Neural progenitor cell (in vitro differentiated cells): ENCODE results near the gene TAS2R9. TPM values are rescaled to one million over a fixed set of nuclear protein-coding genes. Genes with fewer than 3 reads are reported as not detected.
"Not testable (repeated sequence)": the region's sequence is repeated elsewhere in the genome, so short reads cannot be mapped to it uniquely, and the experiment has no call there.

Experiments
- DNase-seq: peaks from one replicate; pipeline ENCODE4 v3.0.0-alpha.2; 2016; ENCODE audit warnings: low spot score
- H2AFZ ChIP-seq: fragments of 200-600 bp; sonication (generic); replicated peaks from 2 replicates; pipeline ENCODE4 v1.6.1; 2016; ENCODE audit warnings: antibody characterized with exemption
- H3F3A ChIP-seq: fragments of 200-600 bp; sonication (generic); 2 replicates; pipeline ENCODE4 v1.6.1; 2016; ENCODE audit warnings: antibody characterized with exemption, low read depth
- H3K27ac ChIP-seq: fragments of 200-600 bp; sonication (generic); 2 replicates; pipeline ENCODE4 v1.5.1; 2016; ENCODE audit warnings: mild to moderate bottlenecking
- H3K27me3 ChIP-seq: fragments of 200-600 bp; sonication (generic); 2 replicates; pipeline ENCODE4 v1.6.1; 2016; ENCODE audit warnings: mild to moderate bottlenecking, moderate library complexity
- H3K36me3 ChIP-seq: fragments of 200-600 bp; sonication (generic); 2 replicates; pipeline ENCODE4 v1.5.1; 2016
- H3K4me1 ChIP-seq: fragments of 200-600 bp; sonication (generic); 2 replicates; pipeline ENCODE4 v1.6.1; 2016; ENCODE audit warnings: mixed run types
- H3K4me2 ChIP-seq: fragments of 200-600 bp; sonication (generic); 2 replicates; pipeline ENCODE4 v1.6.1; 2016
- H3K4me3 ChIP-seq: fragments of 200-600 bp; sonication (generic); 2 replicates; pipeline ENCODE4 v1.5.1; 2016
- H3K79me2 ChIP-seq: fragments of 200-600 bp; sonication (generic); 2 replicates; pipeline ENCODE4 v1.6.1; 2016; ENCODE audit warnings: low read depth
- H3K9ac ChIP-seq: fragments of 200-600 bp; sonication (generic); 2 replicates; pipeline ENCODE4 v1.6.1; 2016
- H3K9me3 ChIP-seq: fragments of 200-600 bp; sonication (generic); 2 replicates; pipeline ENCODE4 v1.5.1; 2016; ENCODE audit warnings: low read depth
- H4K20me1 ChIP-seq: fragments of 200-600 bp; sonication (generic); 2 replicates; pipeline ENCODE4 v1.6.1; 2016; ENCODE audit warnings: low read depth
- H3K27ac Mint-ChIP-seq: 3 replicates; pipeline ENCODE4 v1.8.0; 2021; ENCODE audit warnings: mixed read lengths
- H3K27me3 Mint-ChIP-seq: 2 replicates; pipeline ENCODE4 v1.8.0; 2022; ENCODE audit warnings: low read depth, mild to moderate bottlenecking, inconsistent platforms, moderate library complexity, mixed read lengths; ENCODE audit not compliant: insufficient read depth
- H3K36me3 Mint-ChIP-seq: 3 replicates; pipeline ENCODE4 v1.8.0; 2021; ENCODE audit warnings: mixed read lengths
- H3K4me1 Mint-ChIP-seq: 3 replicates; pipeline ENCODE4 v1.8.0; 2021; ENCODE audit warnings: mixed read lengths
- H3K4me3 Mint-ChIP-seq: 3 replicates; pipeline ENCODE4 v1.8.0; 2021; ENCODE audit warnings: mild to moderate bottlenecking, moderate library complexity, mixed read lengths
- H3K9me3 Mint-ChIP-seq: 3 replicates; pipeline ENCODE4 v1.8.0; 2020; ENCODE audit warnings: mixed read lengths
- EZH2 ChIP-seq: fragments of 200-600 bp; sonication (generic); IDR thresholded peaks from 2 replicates; pipeline ENCODE4 v1.6.1; 2017; ENCODE audit warnings: antibody characterized with exemption, mild to moderate bottlenecking, moderate library complexity
- EZH2phosphoT487 ChIP-seq: fragments of 200-600 bp; sonication (generic); IDR thresholded peaks from 2 replicates; pipeline ENCODE4 v1.6.1; 2017; ENCODE audit warnings: antibody characterized with exemption
- total RNA-seq: library from RNA; depleted of rRNA; stranded (reverse); fragments of >200 nt; gene quantifications from 2 replicates; pipeline ENCODE4 v1.2.3, GENCODE V29; 2015; ENCODE audit warnings: low replicate concordance
- TF ChIP-seq, protein P1 (sequence below): fragments of 200-600 bp; sonication (generic); IDR thresholded peaks from 2 replicates; pipeline ENCODE4 v1.5.1; 2017; ENCODE audit warnings: antibody characterized with exemption, mild to moderate bottlenecking

Gene TAS2R9
- total RNA-seq, 1 donor from 2014 or later: not detected

DNA sequence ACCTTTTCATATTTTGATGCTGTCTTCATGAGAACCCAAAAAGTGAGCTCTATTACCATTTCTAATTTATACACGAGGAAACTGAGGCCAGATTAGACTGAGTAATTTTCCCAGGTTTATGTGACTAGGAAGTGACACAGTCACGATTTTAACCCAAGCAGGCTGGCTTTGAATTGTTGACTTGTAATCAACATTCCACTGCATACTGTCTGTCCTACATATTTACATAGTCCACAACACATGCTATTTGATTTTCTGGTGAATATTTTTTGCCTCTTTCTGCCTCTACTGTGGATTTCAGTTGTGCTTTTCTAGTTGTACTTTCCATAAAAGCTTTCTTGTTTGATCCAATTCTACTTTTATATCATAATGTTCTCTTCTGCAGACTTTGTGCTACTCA lies 15.7 kb downstream of the TAS2R9 start:
- H3K9ac ChIP-seq: no peak overlapping the region
- H2AFZ ChIP-seq: no peak overlapping the region
- no peak overlapping the region for H3K4me2 ChIP-seq
- no peak overlapping the region for H3K27ac ChIP-seq
- no peaks in the 10 kb centered on the region for H3K27me3 Mint-ChIP-seq
- H3F3A ChIP-seq: no peaks in the 10 kb centered on the region
- no peaks in the 10 kb centered on the region for H3K27me3 ChIP-seq
- no peak for DNase-seq
- H3K4me1 Mint-ChIP-seq: no peaks in the 10 kb centered on the region
- no peak overlapping the region for H3K4me3 ChIP-seq
- no peaks in the 10 kb centered on the region for H4K20me1 ChIP-seq
- no peaks in the 10 kb centered on the region for H3K36me3 ChIP-seq
- no peaks in the 10 kb centered on the region for H3K36me3 Mint-ChIP-seq
- no peaks in the 10 kb centered on the region for H3K9me3 ChIP-seq
- H3K9me3 Mint-ChIP-seq: no peaks in the 10 kb centered on the region
- no peak overlapping the region for H3K27ac Mint-ChIP-seq
- TF ChIP-seq EZH2phosphoT487: no peak
- TF ChIP-seq EZH2: no peak
- TF ChIP-seq, protein P1, sequence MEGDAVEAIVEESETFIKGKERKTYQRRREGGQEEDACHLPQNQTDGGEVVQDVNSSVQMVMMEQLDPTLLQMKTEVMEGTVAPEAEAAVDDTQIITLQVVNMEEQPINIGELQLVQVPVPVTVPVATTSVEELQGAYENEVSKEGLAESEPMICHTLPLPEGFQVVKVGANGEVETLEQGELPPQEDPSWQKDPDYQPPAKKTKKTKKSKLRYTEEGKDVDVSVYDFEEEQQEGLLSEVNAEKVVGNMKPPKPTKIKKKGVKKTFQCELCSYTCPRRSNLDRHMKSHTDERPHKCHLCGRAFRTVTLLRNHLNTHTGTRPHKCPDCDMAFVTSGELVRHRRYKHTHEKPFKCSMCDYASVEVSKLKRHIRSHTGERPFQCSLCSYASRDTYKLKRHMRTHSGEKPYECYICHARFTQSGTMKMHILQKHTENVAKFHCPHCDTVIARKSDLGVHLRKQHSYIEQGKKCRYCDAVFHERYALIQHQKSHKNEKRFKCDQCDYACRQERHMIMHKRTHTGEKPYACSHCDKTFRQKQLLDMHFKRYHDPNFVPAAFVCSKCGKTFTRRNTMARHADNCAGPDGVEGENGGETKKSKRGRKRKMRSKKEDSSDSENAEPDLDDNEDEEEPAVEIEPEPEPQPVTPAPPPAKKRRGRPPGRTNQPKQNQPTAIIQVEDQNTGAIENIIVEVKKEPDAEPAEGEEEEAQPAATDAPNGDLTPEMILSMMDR: no peak
- no peaks in the 10 kb centered on the region for H3K79me2 ChIP-seq
- no peak overlapping the region for H3K4me3 Mint-ChIP-seq
- no peaks in the 10 kb centered on the region for H3K4me1 ChIP-seq

DNA sequence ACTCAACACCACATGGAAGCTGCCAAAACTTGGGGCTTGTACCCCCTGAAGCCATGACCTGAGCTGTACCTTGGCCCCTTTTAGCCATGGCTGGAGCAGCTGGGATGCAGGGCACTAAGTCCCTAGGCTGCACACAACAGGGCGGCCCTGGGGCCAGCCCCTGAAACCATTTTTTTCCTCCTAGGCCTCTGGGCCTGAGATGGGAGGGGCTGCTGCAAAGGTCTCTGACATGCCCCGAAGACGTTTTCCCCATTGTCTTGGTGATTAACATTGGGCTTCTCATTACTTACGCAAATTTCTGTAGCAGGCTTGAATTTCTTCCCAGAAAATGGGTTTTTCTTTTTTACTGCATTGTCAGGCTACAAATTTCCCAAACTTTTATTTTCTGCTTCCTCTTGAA lies 18.2 kb downstream of the TAS2R9 start:
- not testable (repeated sequence) for H3K79me2 ChIP-seq, H3K27ac ChIP-seq, H3K4me3 ChIP-seq, H3K9ac ChIP-seq, H3K4me1 ChIP-seq, H3K4me1 Mint-ChIP-seq, H3K36me3 ChIP-seq, H3K36me3 Mint-ChIP-seq, H3K27me3 ChIP-seq, H3K9me3 Mint-ChIP-seq, H3F3A ChIP-seq, H3K9me3 ChIP-seq, H3K27ac Mint-ChIP-seq, DNase-seq, H4K20me1 ChIP-seq, H2AFZ ChIP-seq, H3K4me3 Mint-ChIP-seq, H3K4me2 ChIP-seq, H3K27me3 Mint-ChIP-seq

DNA sequence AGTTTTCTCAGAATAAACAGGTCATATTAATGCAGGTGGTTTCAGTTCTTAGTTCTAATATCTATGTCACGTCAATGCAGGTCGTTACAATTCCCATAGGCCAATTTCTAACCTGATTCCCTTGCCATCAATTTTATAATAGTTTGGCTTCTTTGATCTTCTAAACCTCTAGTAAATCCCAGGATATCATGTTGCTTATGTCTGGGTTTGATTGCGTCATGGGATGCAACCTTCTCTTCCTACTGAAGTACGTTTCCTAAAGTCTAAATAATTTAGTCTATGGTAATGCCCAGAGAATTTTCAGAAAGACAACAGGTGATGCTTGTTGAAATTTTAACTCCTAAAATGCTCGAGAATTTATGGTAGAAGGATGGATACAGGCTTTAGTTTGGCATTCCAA lies 26.7 kb downstream of the TAS2R9 start:
- H3K4me1 Mint-ChIP-seq: no peaks in the 10 kb centered on the region
- H3K27me3 Mint-ChIP-seq: no peaks in the 10 kb centered on the region
- H3K79me2 ChIP-seq: no peaks in the 10 kb centered on the region
- H3K4me3 ChIP-seq: no peak overlapping the region
- H3K27ac Mint-ChIP-seq: no peak overlapping the region
- no peak overlapping the region for H3K4me2 ChIP-seq
- no peaks in the 10 kb centered on the region for H3K36me3 ChIP-seq
- H3K9me3 ChIP-seq: no peaks in the 10 kb centered on the region
- H3K9ac ChIP-seq: no peak overlapping the region
- H3K4me3 Mint-ChIP-seq: no peak overlapping the region
- no peaks in the 10 kb centered on the region for H3K36me3 Mint-ChIP-seq
- no peaks in the 10 kb centered on the region for H3K27me3 ChIP-seq
- H2AFZ ChIP-seq: no peak overlapping the region
- DNase-seq: no peak
- no peaks in the 10 kb centered on the region for H4K20me1 ChIP-seq
- H3K4me1 ChIP-seq: peaks cover 9% of the 10 kb centered on the region
- no peaks in the 10 kb centered on the region for H3F3A ChIP-seq
- H3K9me3 Mint-ChIP-seq: no peaks in the 10 kb centered on the region
- no peak overlapping the region for H3K27ac ChIP-seq
- TF ChIP-seq EZH2phosphoT487 (no peak), EZH2 (no peak)
- TF ChIP-seq, protein P1: no peak

DNA sequence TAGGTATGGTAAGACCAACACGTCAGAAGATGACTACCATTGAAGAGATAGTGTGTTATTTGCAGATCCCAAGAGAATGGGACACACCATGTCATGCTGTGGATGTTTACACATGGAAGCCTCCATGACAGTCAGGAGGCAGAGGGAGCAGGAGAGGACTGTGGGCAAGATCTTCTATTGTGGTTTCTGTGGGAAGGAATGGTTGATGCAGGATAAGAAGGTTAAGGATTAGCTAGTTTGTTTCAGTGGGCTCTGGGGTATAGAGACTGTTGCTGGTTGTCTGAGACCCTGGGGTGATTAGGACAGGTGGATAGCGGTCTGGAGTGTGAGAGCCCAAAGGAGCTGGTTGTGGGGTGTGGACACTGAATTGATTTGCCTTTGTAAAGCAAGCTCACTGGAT lies 30.9 kb downstream of the TAS2R9 start:
- H3K9me3 Mint-ChIP-seq: no peaks in the 10 kb centered on the region
- no peaks in the 10 kb centered on the region for H3K27me3 ChIP-seq
- no peaks in the 10 kb centered on the region for H3K79me2 ChIP-seq
- no peak overlapping the region for H3K27ac Mint-ChIP-seq
- TF ChIP-seq, protein P1: no peak
- TF ChIP-seq EZH2: no peak
- no peak for TF ChIP-seq EZH2phosphoT487
- H3K36me3 ChIP-seq: no peaks in the 10 kb centered on the region
- peaks cover 9% of the 10 kb centered on the region for H3K4me1 ChIP-seq
- no peaks in the 10 kb centered on the region for H3K4me1 Mint-ChIP-seq
- no peak overlapping the region for H3K9ac ChIP-seq
- peak; percentile 21 for DNase-seq
- no peak overlapping the region for H3K4me3 ChIP-seq
- H3K4me3 Mint-ChIP-seq: no peak overlapping the region
- H3K4me2 ChIP-seq: no peak overlapping the region
- H3K27ac ChIP-seq: peak overlapping the region; percentile 1
- no peaks in the 10 kb centered on the region for H3K9me3 ChIP-seq
- peak overlapping the region; percentile 6 for H2AFZ ChIP-seq
- H3K27me3 Mint-ChIP-seq: no peaks in the 10 kb centered on the region
- H4K20me1 ChIP-seq: no peaks in the 10 kb centered on the region
- H3K36me3 Mint-ChIP-seq: no peaks in the 10 kb centered on the region
- no peaks in the 10 kb centered on the region for H3F3A ChIP-seq
